ENCODE results near the gene HNF4A. TPM values are rescaled to one million over a fixed set of nuclear protein-coding genes. Genes with fewer than 3 reads are reported as not detected.

Gene HNF4A
- total RNA-seq, 1 donor, result not detected

DNA sequence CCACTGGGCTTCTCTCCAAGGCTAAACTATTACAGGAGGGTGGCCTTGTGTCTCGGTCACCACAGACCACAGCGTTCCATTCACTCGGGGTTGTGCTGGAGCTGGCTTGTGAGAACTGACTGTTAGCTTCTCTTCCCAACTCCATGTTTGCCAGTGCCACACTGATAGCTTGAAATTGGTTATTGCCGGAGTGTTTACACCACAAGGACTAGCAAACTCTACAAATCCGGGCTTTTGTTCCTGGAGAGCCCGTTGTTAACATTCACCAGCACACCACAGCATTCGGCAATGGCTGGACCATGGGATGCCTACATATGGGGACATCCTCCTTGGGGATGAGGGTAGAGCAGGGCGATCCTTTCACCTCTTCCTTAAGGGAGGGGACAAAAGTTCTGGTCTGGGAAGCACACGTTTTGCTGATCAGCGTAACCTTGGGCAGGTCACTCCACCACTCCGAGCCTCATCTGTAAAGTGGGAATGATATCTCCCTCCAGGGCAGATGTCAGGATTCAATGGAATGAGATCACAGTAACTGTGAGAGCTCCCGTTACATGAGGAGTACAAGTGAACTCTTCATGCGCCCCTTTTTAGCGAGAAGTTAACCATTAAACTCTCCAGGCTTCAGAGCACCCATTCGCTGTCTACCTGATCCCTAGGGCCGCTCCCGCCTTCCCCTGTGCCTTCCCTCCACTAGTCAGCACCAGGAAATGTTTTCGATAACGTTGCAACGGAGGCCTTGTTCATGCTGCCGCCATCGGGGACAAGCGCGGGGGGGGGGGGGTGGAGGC, 78.4 kb downstream of the HNF4A start:
- no peak for DNase-seq (ENCODE audit: low read depth)
- H3K4me3 ChIP-seq (ENCODE audit: low read depth, low read length), result no peak overlapping the region
- TF ChIP-seq, protein P1, sequence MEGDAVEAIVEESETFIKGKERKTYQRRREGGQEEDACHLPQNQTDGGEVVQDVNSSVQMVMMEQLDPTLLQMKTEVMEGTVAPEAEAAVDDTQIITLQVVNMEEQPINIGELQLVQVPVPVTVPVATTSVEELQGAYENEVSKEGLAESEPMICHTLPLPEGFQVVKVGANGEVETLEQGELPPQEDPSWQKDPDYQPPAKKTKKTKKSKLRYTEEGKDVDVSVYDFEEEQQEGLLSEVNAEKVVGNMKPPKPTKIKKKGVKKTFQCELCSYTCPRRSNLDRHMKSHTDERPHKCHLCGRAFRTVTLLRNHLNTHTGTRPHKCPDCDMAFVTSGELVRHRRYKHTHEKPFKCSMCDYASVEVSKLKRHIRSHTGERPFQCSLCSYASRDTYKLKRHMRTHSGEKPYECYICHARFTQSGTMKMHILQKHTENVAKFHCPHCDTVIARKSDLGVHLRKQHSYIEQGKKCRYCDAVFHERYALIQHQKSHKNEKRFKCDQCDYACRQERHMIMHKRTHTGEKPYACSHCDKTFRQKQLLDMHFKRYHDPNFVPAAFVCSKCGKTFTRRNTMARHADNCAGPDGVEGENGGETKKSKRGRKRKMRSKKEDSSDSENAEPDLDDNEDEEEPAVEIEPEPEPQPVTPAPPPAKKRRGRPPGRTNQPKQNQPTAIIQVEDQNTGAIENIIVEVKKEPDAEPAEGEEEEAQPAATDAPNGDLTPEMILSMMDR (IDR thresholded peaks at IDR 0.05; ENCODE audit: insufficient read depth, low read length), result no peak

DNA sequence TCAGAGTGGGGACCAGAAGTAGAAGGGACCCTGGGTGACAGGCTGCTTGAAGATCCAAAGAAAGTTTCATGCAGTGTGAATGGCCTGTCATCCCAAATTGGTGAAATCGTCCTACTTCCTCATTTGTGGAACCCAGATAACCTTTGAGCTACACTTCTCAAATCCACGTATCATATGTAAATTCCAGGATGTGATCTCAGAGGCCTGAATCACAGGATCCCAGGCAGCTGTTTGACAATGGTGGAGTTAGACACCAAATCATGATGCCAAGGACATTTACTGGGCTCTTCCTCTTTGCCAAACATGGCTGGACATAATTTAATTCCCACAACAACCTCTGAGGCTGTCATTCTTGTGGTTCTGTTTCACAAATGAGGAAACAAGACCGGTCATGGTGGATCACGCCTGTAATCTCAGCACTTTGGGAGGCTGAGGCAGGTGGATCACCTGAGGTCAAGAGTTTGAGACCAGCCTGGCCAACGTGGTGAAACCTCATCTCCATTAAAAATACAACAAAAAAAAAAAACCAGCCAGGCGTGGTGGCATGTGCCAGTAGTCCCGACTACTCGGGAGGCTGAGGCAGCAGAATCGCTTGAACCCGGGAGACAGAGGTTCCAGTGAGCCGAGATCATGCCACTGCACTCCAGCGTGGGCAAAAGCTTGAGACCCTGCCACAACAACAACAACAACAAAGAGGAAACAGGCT, 80.3 kb downstream of the HNF4A start:
- DNase-seq (ENCODE audit: low read depth), result no peak
- TF ChIP-seq, protein P1 (IDR thresholded peaks at IDR 0.05; ENCODE audit: insufficient read depth, low read length), result no peak
- no peak overlapping the region for H3K4me3 ChIP-seq (ENCODE audit: low read depth, low read length)

DNA sequence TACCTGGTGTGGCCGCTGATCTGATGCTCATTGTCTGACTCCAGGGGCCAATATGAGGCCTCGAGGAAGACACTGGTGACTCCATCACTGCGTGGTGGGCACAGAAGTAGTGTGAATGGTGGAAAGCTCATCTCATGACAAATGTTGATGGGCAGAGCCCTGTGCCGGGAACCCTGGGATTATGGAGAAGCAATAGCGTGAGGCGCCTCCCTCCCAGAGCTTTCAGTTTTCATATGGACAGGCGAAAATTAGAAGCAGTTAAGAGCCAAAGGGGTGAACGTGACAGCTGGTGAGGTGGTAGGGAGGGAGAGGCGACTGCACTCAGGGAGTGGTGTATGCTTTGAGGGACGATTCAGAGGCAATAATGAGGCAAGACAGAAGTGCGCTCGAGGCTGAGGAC, 80.9 kb downstream of the HNF4A start:
- DNase-seq (ENCODE audit: low read depth), result no peak
- TF ChIP-seq, protein P1 (IDR thresholded peaks at IDR 0.05; ENCODE audit: insufficient read depth, low read length), result no peak

DNA sequence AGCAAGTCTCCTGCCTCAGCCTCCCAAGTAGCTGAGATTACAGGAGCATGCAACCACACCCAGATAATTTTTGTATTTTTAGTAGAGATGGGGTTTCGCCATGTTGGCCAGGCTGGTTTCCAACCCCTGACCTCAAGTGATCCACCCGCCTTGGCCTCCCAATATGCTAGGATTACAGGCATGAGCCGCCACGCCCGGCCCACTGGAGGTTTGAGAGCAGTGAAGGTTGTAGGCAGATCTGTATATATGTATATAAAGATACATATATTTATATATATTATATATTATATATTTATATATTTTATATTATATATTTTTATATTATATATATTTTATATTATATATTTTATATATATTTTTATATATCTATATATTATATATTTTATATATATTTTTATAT, 82.0 kb downstream of the HNF4A start:
- TF ChIP-seq, protein P1 (IDR thresholded peaks at IDR 0.05; ENCODE audit: insufficient read depth, low read length), result no peak
- no peak for DNase-seq (ENCODE audit: low read depth)
- H3K4me3 ChIP-seq (ENCODE audit: low read depth, low read length), result no peak overlapping the region

More for the DNA sequence above, 80.9 kb downstream of the HNF4A start:
- H3K4me3 ChIP-seq (ENCODE audit: low read depth, low read length), result no peak overlapping the region

DNA sequence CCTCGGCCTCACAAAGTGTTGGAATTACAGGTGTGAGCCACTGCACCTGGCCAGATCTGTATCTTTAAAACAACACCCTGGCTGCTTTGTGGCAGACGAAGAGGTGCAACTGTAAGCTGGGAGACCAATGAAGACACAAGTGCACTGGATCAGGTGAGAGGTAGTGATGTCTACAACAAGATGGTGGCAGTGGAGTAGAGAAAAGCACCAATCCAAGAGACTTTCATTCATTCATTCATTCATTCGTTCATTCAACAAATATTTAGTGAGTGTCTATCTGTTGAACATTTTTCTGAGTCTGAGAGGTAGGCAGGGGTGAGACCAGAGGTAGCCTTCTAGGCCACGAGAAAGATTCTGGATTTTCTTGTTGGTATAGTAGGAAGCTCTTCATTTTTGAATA, 83.3 kb downstream of the HNF4A start:
- no peak overlapping the region for H3K4me3 ChIP-seq (ENCODE audit: low read depth, low read length)
- TF ChIP-seq, protein P1 (IDR thresholded peaks at IDR 0.05; ENCODE audit: insufficient read depth, low read length), result no peak
- DNase-seq (ENCODE audit: low read depth), result no peak

DNA sequence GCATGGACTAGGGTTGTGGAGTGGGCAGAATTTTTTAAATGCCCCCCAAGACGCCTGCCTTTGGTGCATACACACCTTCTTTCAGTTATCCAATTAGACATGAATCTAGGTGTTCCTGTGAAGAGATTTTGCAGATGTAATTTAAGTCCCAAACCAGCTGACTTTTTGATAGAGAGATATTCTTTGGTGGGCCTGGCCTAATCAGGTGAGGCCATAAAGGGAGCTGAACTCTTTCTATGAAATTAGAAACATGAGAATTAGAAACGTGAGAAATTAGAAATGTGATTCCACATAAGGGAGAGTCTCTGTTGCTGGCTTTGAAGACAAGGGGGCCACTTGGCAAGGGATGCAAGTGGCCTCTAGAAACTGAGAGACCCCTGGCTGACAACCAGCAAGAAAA, 83.8 kb downstream of the HNF4A start:
- H3K4me3 ChIP-seq (ENCODE audit: low read depth, low read length), result no peak overlapping the region
- no peak for DNase-seq (ENCODE audit: low read depth)
- TF ChIP-seq, protein P1 (IDR thresholded peaks at IDR 0.05; ENCODE audit: insufficient read depth, low read length), result no peak
